ENCODE measurements around the gene ATAD1. TPM values are rescaled to one million over a fixed set of nuclear protein-coding genes. Genes with fewer than 3 reads are reported as not detected.
"Not testable (repeated sequence)": the region's sequence is repeated elsewhere in the genome, so short reads cannot be mapped to it uniquely, and the experiment has no call there.

The ATAD1 gene
- total RNA-seq, 1 experiment from 2014 or later, result 232 TPM

GRCh38 chr10:87847550-87847949 lies 29.5 kb upstream of the ATAD1 start:
- DNase-seq (ENCODE audit: extremely low read depth, low read depth), result no peak

GRCh38 chr10:87846711-87847110 lies 28.7 kb upstream of the ATAD1 start:
- DNase-seq (ENCODE audit: extremely low read depth, low read depth), result not testable (repeated sequence)

- peak; percentile 99 for DNase-seq (ENCODE audit: extremely low read depth, low read depth)
Measured at GRCh38 chr10:87846023-87846422, 28.0 kb upstream of the ATAD1 start.

- no peak for DNase-seq (ENCODE audit: extremely low read depth, low read depth)
Measured at GRCh38 chr10:87845624-87845998, 27.6 kb upstream of the ATAD1 start.

GRCh38 chr10:87844837-87845623 lies 27.0 kb upstream of the ATAD1 start:
- peak; percentile 68 for DNase-seq (ENCODE audit: extremely low read depth, low read depth)

- no peak for DNase-seq (ENCODE audit: extremely low read depth, low read depth)
Measured at GRCh38 chr10:87843714-87844113, 25.7 kb upstream of the ATAD1 start.

GRCh38 chr10:87842776-87843497 lies 24.9 kb upstream of the ATAD1 start:
- no peak for DNase-seq (ENCODE audit: extremely low read depth, low read depth)

GRCh38 chr10:87842220-87842641 lies 24.2 kb upstream of the ATAD1 start:
- no peak for DNase-seq (ENCODE audit: extremely low read depth, low read depth)

- no peak for DNase-seq (ENCODE audit: extremely low read depth, low read depth)
Measured at GRCh38 chr10:87841186-87841585, 23.2 kb upstream of the ATAD1 start.

GRCh38 chr10:87838650-87839049 lies 20.6 kb upstream of the ATAD1 start:
- no peak for DNase-seq (ENCODE audit: extremely low read depth, low read depth)

GRCh38 chr10:87837445-87837844 lies 19.4 kb upstream of the ATAD1 start:
- no peak for DNase-seq (ENCODE audit: extremely low read depth, low read depth)

GRCh38 chr10:87836098-87836497 lies 18.1 kb upstream of the ATAD1 start:
- no peak for DNase-seq (ENCODE audit: extremely low read depth, low read depth)

- DNase-seq (ENCODE audit: extremely low read depth, low read depth), result no peak
Measured at GRCh38 chr10:87829986-87830729, 12.1 kb upstream of the ATAD1 start.

- not testable (repeated sequence) for DNase-seq (ENCODE audit: extremely low read depth, low read depth)
Measured at GRCh38 chr10:87829051-87829450, 11.0 kb upstream of the ATAD1 start.

- no peak for DNase-seq (ENCODE audit: extremely low read depth, low read depth)
Measured at GRCh38 chr10:87827681-87828080, 9.7 kb upstream of the ATAD1 start.

GRCh38 chr10:87826653-87827052 lies 8.6 kb upstream of the ATAD1 start:
- no peak for DNase-seq (ENCODE audit: extremely low read depth, low read depth)

GRCh38 chr10:87819289-87819585 lies 1.2 kb upstream of the ATAD1 start:
- DNase-seq (ENCODE audit: extremely low read depth, low read depth), result no peak

GRCh38 chr10:87818505-87819288 lies 671 bp upstream of the ATAD1 start:
- DNase-seq (ENCODE audit: extremely low read depth, low read depth), result peak; percentile 32

- peak; percentile 16 for DNase-seq (ENCODE audit: extremely low read depth, low read depth)
Measured at GRCh38 chr10:87816898-87817608, 973 bp downstream of the ATAD1 start.

Data from NCI-H460 (cell line).